ENCODE measurements around the gene ZSWIM8.
"Not testable (repeated sequence)": the region's sequence is repeated elsewhere in the genome, so short reads cannot be mapped to it uniquely, and the experiment has no call there.

The ZSWIM8 gene

GRCh38 chr10:73816917-73817729 is 31.7 kb downstream of the ZSWIM8 start:
- no peak for DNase-seq

GRCh38 chr10:73817826-73818225 is 32.4 kb downstream of the ZSWIM8 start:
- no peak for DNase-seq

GRCh38 chr10:73818402-73818801 is 33.0 kb downstream of the ZSWIM8 start:
- DNase-seq: no peak

- DNase-seq: no peak
Measured at GRCh38 chr10:73819081-73819480, 33.7 kb downstream of the ZSWIM8 start.

- no peak for DNase-seq
Measured at GRCh38 chr10:73819513-73820093, 34.2 kb downstream of the ZSWIM8 start.

GRCh38 chr10:73823391-73823790 is 38.0 kb downstream of the ZSWIM8 start:
- no peak for DNase-seq

- no peak for DNase-seq
Measured at GRCh38 chr10:73824146-73824725, 38.8 kb downstream of the ZSWIM8 start.

GRCh38 chr10:73827346-73828089 is 42.1 kb downstream of the ZSWIM8 start:
- DNase-seq: no peak

- no peak for DNase-seq
Measured at GRCh38 chr10:73828161-73828560, 42.8 kb downstream of the ZSWIM8 start.

- DNase-seq: not testable (repeated sequence)
Measured at GRCh38 chr10:73829090-73829489, 43.7 kb downstream of the ZSWIM8 start.

GRCh38 chr10:73836427-73836980 is 51.1 kb downstream of the ZSWIM8 start:
- no peak for DNase-seq

- no peak for DNase-seq
Measured at GRCh38 chr10:73837072-73837471, 51.7 kb downstream of the ZSWIM8 start.

GRCh38 chr10:73838008-73838567 is 52.7 kb downstream of the ZSWIM8 start:
- DNase-seq: no peak

- DNase-seq: no peak
Measured at GRCh38 chr10:73838827-73839226, 53.4 kb downstream of the ZSWIM8 start.

GRCh38 chr10:73839276-73839966 is 54.0 kb downstream of the ZSWIM8 start:
- DNase-seq: no peak

- DNase-seq: no peak
Measured at GRCh38 chr10:73840056-73840402, 54.6 kb downstream of the ZSWIM8 start.

- DNase-seq: no peak
Measured at GRCh38 chr10:73840403-73841060, 55.1 kb downstream of the ZSWIM8 start.

- no peak for DNase-seq
Measured at GRCh38 chr10:73841061-73841421, 55.6 kb downstream of the ZSWIM8 start.

GRCh38 chr10:73841526-73842285 is 56.3 kb downstream of the ZSWIM8 start:
- DNase-seq: no peak

GRCh38 chr10:73842349-73842748 is 56.9 kb downstream of the ZSWIM8 start:
- DNase-seq: no peak

- DNase-seq: no peak
Measured at GRCh38 chr10:73843261-73843660, 57.9 kb downstream of the ZSWIM8 start.
